Skeletal muscle tissue (tissue), 4 donors: Measurements from ENCODE around the gene TRIOBP. TPM values are rescaled to one million over a fixed set of nuclear protein-coding genes. Genes with fewer than 3 reads are reported as not detected.
"Not testable (repeated sequence)": the region's sequence is repeated elsewhere in the genome, so short reads cannot be mapped to it uniquely, and the experiment has no call there.

ENCODE experiments used
- H3K27ac ChIP-seq: one replicate; pipeline ENCODE4 v1.7.0; 2013; ENCODE audit warnings: mild to moderate bottlenecking, low read depth, low read length, inconsistent platforms
- H3K27me3 ChIP-seq, 3 donors: one replicate each; pipeline ENCODE4 v1.7.0; 2013; ENCODE audit warnings: low read length in 3 of 3; ENCODE audit not compliant: control insufficient read depth in 3 of 3, insufficient read depth in 3 of 3
- H3K36me3 ChIP-seq, 3 donors: one replicate each; pipeline ENCODE4 v1.7.0; 2013; ENCODE audit warnings: low read length in 3 of 3; ENCODE audit not compliant: control insufficient read depth in 3 of 3, insufficient read depth in 3 of 3
- H3K4me1 ChIP-seq, 3 donors: one replicate each; pipeline ENCODE4 v1.7.0; 2013; ENCODE audit warnings: low read length in 3 of 3, mild to moderate bottlenecking in 3 of 3; ENCODE audit not compliant: control insufficient read depth in 3 of 3, insufficient read depth in 3 of 3
- H3K4me3 ChIP-seq, 3 donors: one replicate each; pipeline ENCODE4 v1.7.0; 2013; ENCODE audit warnings: low read length in 3 of 3
- H3K9ac ChIP-seq, 3 donors: one replicate each; pipeline ENCODE4 v1.7.0; 2013; ENCODE audit warnings: low read length in 3 of 3, mild to moderate bottlenecking in 3 of 3, moderate library complexity in 2 of 3, low read depth in 1 of 3
- H3K9me3 ChIP-seq, 3 donors: one replicate each; pipeline ENCODE4 v1.7.0; 2013; ENCODE audit warnings: low read length in 3 of 3; ENCODE audit not compliant: control insufficient read depth in 3 of 3
- total RNA-seq: library from RNA; depleted of rRNA; stranded (reverse); fragments of >200 nt; gene quantifications from one replicate; pipeline ENCODE4 v1.2.3, GENCODE V29; 2014
- donor health status: Osteomylitis.

Gene TRIOBP
- total RNA-seq, 1 donor from 2014 or later, result 26.6 TPM

DNA sequence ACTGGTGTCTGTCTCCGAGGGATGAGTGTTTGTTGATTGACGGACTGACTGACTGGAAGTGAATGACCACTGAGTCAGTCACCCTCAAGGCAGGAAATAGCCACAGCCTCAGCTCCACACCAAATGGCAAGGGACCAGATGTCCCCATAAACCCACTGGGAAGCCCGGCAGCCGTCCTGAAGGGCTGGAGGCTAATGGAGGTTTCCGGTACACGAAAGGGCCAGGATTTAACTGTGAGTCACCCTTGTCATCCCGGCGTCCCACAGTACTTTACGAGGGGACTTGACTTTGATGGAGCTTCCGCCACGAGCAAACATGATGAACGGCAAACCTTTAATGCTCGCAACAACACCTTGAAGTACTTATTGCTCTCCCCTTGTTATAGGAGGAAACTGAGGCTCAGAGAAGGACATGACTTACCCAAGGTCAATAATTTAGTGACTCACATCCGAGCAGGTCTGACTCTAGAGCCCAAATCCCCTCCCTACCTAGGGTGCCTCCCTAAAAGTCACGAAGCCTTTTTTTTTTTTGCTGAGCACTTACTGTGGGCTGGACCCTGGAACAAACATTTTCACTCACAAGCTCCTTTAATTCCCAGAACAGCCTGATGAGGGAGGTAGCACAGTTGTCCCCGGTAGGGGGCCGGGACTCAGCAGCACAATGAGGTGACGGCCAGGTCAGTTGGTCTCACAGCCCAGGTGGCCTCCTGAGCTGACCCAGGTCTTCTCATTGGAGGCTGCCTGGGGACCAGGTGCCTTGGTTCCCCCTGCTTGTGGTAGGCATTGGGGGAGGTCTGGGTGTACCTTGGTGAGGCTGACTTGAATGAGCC, 85.7 kb downstream of the TRIOBP start:
- H3K27ac ChIP-seq, result no peak overlapping the region
- no peak overlapping the region for H3K4me3 ChIP-seq
- H3K27me3 ChIP-seq, result peaks cover 12 to 30% (median 30%) of the 10 kb centered on the region in 3 donors
- H3K9me3 ChIP-seq, result no peaks in the 10 kb centered on the region
- no peaks in the 10 kb centered on the region for H3K36me3 ChIP-seq
- H3K9ac ChIP-seq, result no peak overlapping the region
- H3K4me1 ChIP-seq, result peaks cover 0 to 10% (median 8%) of the 10 kb centered on the region in 3 donors

GRCh38 chr22:37784829-37785495, 88.1 kb downstream of the TRIOBP start:
- H3K36me3 ChIP-seq, result no peaks in the 10 kb centered on the region
- H3K4me1 ChIP-seq, result peaks cover 0 to 10% (median 8%) of the 10 kb centered on the region in 3 donors
- peak overlapping the region in 1 of 3 donors; percentile 16 for H3K9ac ChIP-seq

GRCh38 chr22:37790234-37790633, 93.4 kb downstream of the TRIOBP start:
- Histone ChIP-seq H3K4me3 (no peak overlapping the region), H3K27ac (no peak overlapping the region), H3K36me3 (no peaks in the 10 kb centered on the region), H3K9me3 (no peaks in the 10 kb centered on the region), H3K4me1 (no peaks in the 10 kb centered on the region), H3K27me3 (peaks cover 0 to under 1% (median 0%) of the 10 kb centered on the region in 3 donors), H3K9ac (no peak overlapping the region)

More at GRCh38 chr22:37784829-37785495, 88.1 kb downstream of the TRIOBP start:
- H3K9me3 ChIP-seq, result no peaks in the 10 kb centered on the region
- no peak overlapping the region for H3K27ac ChIP-seq
- H3K4me3 ChIP-seq, result no peak overlapping the region
- peaks cover 12 to 30% (median 30%) of the 10 kb centered on the region in 3 donors for H3K27me3 ChIP-seq

- Histone ChIP-seq H3K27me3 (no peaks in the 10 kb centered on the region), H3K4me3 (no peak overlapping the region), H3K9me3 (no peaks in the 10 kb centered on the region), H3K9ac (peak overlapping the region in 1 of 3 donors; percentile 25), H3K27ac (no peak overlapping the region), H3K36me3 (no peaks in the 10 kb centered on the region), H3K4me1 (no peaks in the 10 kb centered on the region)
These were observed 95.6 kb downstream of the TRIOBP start for GRCh38 chr22:37792494-37792893.

- Histone ChIP-seq H3K36me3 (no peaks in the 10 kb centered on the region), H3K4me1 (no peaks in the 10 kb centered on the region), H3K9ac (no peak overlapping the region), H3K4me3 (no peak overlapping the region), H3K27ac (no peak overlapping the region), H3K9me3 (no peaks in the 10 kb centered on the region), H3K27me3 (no peaks in the 10 kb centered on the region)
These were observed 97.5 kb downstream of the TRIOBP start for GRCh38 chr22:37794376-37794775.

- Histone ChIP-seq H3K27me3 (no peaks in the 10 kb centered on the region), H3K9ac (no peak overlapping the region), H3K4me3 (no peak overlapping the region), H3K9me3 (no peaks in the 10 kb centered on the region), H3K27ac (no peak overlapping the region), H3K36me3 (no peaks in the 10 kb centered on the region), H3K4me1 (no peaks in the 10 kb centered on the region)
These were observed 99.2 kb downstream of the TRIOBP start for GRCh38 chr22:37796079-37796478.

DNA sequence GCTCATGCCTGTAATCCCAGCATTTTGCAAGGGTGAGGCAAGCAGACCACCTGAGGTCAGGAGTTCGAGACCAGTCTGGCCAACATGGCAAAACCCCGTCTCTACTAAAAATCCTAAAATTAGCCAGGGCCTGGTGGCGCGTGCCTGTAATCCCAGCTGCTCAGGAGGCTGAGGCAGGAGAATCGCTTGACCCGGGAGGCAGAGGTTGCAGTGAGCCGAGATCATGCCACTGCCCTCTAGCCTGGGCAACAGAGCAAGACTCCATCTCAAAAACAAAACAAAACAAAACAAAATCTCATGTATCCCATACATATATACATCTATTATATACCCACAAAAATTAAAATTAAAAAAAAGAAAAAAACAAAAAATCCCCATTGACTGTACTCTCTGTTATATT, 100.4 kb downstream of the TRIOBP start:
- not testable (repeated sequence) for H3K36me3 ChIP-seq, H3K27ac ChIP-seq, H3K27me3 ChIP-seq, H3K9ac ChIP-seq, H3K4me1 ChIP-seq, H3K9me3 ChIP-seq, H3K4me3 ChIP-seq

- no peaks in the 10 kb centered on the region for H3K36me3 ChIP-seq
- H3K4me3 ChIP-seq, result no peak overlapping the region
- H3K9me3 ChIP-seq, result no peaks in the 10 kb centered on the region
- H3K27me3 ChIP-seq, result no peaks in the 10 kb centered on the region
- H3K4me1 ChIP-seq, result peaks cover 8 to 12% (median 9%) of the 10 kb centered on the region in 3 donors
- H3K27ac ChIP-seq, result no peak overlapping the region
- no peak overlapping the region for H3K9ac ChIP-seq
These were observed 101.1 kb downstream of the TRIOBP start for GRCh38 chr22:37797874-37798500.

GRCh38 chr22:37799979-37800378, 103.1 kb downstream of the TRIOBP start:
- H3K9ac ChIP-seq, H3K27ac ChIP-seq, H3K27me3 ChIP-seq, H3K9me3 ChIP-seq, H3K36me3 ChIP-seq, H3K4me3 ChIP-seq: not testable (repeated sequence)
- H3K4me1 ChIP-seq, result peaks cover 15 to 18% (median 16%) of the 10 kb centered on the region in 3 donors

DNA sequence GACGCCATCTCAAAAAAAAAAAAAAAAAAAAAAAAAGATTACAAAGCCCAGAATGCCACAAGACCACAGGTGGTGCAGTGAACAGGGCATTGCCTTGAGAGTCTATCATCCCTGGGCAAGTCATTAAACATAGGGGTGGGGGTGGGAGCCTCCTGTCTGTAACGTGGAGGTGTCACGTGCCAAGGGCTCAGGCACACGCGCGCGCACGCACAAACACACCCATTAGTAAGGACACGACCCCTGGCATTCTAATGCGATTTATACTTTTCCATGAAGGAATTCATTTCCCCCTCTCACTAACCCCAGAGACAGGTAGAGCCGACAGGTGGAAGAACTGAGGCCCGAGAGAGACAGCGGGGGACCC, 105.1 kb downstream of the TRIOBP start:
- H3K9ac ChIP-seq, result peak overlapping the region; percentile 36 to 80 (median 59)
- H3K4me3 ChIP-seq, result peak overlapping the region; percentile 56 to 76 (median 64)
- H3K9me3 ChIP-seq, result no peaks in the 10 kb centered on the region
- H3K27me3 ChIP-seq, result peaks cover 0 to 4% (median 0%) of the 10 kb centered on the region in 3 donors
- peaks cover 18 to 31% (median 31%) of the 10 kb centered on the region in 3 donors for H3K4me1 ChIP-seq
- H3K36me3 ChIP-seq, result no peaks in the 10 kb centered on the region
- H3K27ac ChIP-seq, result no peak overlapping the region
